ENCODE results near the gene FAM24B. TPM values are rescaled to one million over a fixed set of nuclear protein-coding genes. Genes with fewer than 3 reads are reported as not detected.

The FAM24B gene
- total and polyA plus RNA-seq, 2 donors (not counting 3 experiments of a cell fraction or from before 2014, with no cell fraction given) = 9.3 to 10.6 TPM

DNA sequence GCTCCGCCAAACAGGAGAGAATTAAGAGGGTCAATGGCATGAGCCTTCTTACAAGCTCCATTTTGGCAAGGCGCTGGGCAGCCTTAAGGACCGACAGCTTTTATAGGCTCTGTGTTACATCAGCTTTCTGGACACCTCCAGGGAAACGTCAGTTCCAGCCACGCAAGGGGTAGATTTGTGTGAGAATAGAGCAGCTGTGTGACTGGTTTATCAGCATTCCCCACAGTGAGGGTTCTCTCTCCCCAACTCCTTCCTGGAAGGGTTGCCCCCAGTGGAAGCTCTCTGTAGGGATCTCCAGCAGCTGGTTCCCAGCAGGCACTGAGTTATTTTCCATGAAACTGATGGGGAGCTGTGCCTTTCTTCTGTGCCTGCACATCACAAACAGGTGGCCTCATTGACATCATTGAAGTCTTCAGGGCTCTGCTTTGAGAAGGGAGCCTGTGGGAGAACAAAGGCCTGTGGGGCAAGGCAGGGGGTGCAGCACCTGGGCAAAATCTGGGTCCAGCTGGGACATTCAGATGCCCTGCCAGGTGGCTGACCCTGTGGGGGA is 33.5 kb downstream of the FAM24B start, which contains the start of gene CUZD1:
TSS of gene CUZD1 (minus strand) at position 75 of the 550 bp plus-strand sequence. CDS start at position 61, 14 bp downstream.
- no peak within 1 kb of the TSS for H3K4me2 ChIP-seq (ENCODE audit: insufficient read depth, low read length)
- no TSS peak for BruUV-seq (replicated peaks)
- no peaks in the 10 kb centered on the region for H3K36me3 ChIP-seq (ENCODE audit: control insufficient read depth in 2 of 2, extremely low read depth in 1 of 2, insufficient read depth in 2 of 2, low read length in 2 of 2)
- H3K4me1 ChIP-seq (ENCODE audit: control insufficient read depth, extremely low read depth, insufficient read depth, low read length) = peaks cover 15% of the 10 kb centered on the region
- FAIRE-seq = no peak
- no peak within 1 kb of the TSS for H3K27ac ChIP-seq (ENCODE audit: insufficient read depth, low read depth, low read length)
- no peak within 1 kb of the TSS for H3K9ac ChIP-seq (replicated peaks; ENCODE audit: extremely low read depth, insufficient read depth, low read length)
- no peaks in the 10 kb centered on the region for H3K27me3 ChIP-seq (ENCODE audit: control insufficient read depth in 2 of 2, insufficient read depth in 2 of 2, low read length in 2 of 2)
- peaks cover 15% of the 10 kb centered on the region for H3K79me2 ChIP-seq (ENCODE audit: control insufficient read depth, insufficient read depth, low read length)
- intact Hi-C loops (cut with micrococcal nuclease) (no loop called here), dilution Hi-C loops (cut with MboI; ENCODE audit: extremely low pct_ligation_motif_present, low sequenced_read_pairs) (no loop called here)
- no peak within 1 kb of the TSS for H3K4me3 ChIP-seq (replicated peaks in 1 of 3; ENCODE audit: insufficient read depth in 1 of 3, low read depth in 1 of 3, low read length in 3 of 3)
- no peaks in the 10 kb centered on the region for H4K20me1 ChIP-seq (replicated peaks; ENCODE audit: control insufficient read depth, extremely low read depth, insufficient read depth, low read length)
- H2AFZ ChIP-seq (ENCODE audit: low read depth, low read length) = no peak within 1 kb of the TSS
- no peak for DNase-seq (ENCODE audit: low read depth, low spot score)
- TF ChIP-seq MYC (IDR thresholded peaks at IDR 0.05; ENCODE audit: low read depth, low read length) (no peak), POLR2A (IDR thresholded peaks at IDR 0.05; ENCODE audit: low read depth, low read length) (no peak), POLR2AphosphoS5 (IDR thresholded peaks at IDR 0.05; ENCODE audit: insufficient read depth, low read depth, low read length) (no peak), FOS (IDR thresholded peaks at IDR 0.05; ENCODE audit: borderline replicate concordance, insufficient read depth, low read length) (no peak), JUN (IDR thresholded peaks at IDR 0.05; ENCODE audit: borderline replicate concordance, insufficient read depth, insufficient read length, low read depth) (no peak), EZH2 (IDR thresholded peaks at IDR 0.05; ENCODE audit: borderline replicate concordance, low read depth, low read length, severe bottlenecking) (no peak), GATA2 (IDR thresholded peaks at IDR 0.05; ENCODE audit: insufficient read depth, insufficient read length, low read depth, low read length) (no peak)
- TF ChIP-seq, protein P1, sequence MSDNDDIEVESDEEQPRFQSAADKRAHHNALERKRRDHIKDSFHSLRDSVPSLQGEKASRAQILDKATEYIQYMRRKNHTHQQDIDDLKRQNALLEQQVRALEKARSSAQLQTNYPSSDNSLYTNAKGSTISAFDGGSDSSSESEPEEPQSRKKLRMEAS (IDR thresholded peaks at IDR 0.05; ENCODE audit: insufficient read depth, insufficient read length) = no peak
- TF ChIP-seq, protein P2, sequence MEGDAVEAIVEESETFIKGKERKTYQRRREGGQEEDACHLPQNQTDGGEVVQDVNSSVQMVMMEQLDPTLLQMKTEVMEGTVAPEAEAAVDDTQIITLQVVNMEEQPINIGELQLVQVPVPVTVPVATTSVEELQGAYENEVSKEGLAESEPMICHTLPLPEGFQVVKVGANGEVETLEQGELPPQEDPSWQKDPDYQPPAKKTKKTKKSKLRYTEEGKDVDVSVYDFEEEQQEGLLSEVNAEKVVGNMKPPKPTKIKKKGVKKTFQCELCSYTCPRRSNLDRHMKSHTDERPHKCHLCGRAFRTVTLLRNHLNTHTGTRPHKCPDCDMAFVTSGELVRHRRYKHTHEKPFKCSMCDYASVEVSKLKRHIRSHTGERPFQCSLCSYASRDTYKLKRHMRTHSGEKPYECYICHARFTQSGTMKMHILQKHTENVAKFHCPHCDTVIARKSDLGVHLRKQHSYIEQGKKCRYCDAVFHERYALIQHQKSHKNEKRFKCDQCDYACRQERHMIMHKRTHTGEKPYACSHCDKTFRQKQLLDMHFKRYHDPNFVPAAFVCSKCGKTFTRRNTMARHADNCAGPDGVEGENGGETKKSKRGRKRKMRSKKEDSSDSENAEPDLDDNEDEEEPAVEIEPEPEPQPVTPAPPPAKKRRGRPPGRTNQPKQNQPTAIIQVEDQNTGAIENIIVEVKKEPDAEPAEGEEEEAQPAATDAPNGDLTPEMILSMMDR (IDR thresholded peaks at IDR 0.05; ENCODE audit: extremely low read depth in 1 of 2, insufficient read depth in 1 of 2, low read depth in 1 of 2, low read length in 2 of 2) = no peak
- ChIA-PET POLR2A (no interaction called here), CTCF (interaction anchor here (1.4 kb wide), 1 partner anchor 10 kb away, joined by 3 read pairs; no protein-coding TSS in a partner anchor)
- no peaks in the 10 kb centered on the region for H3K9me3 ChIP-seq (replicated peaks; ENCODE audit: control insufficient read depth, insufficient read depth, low read length)
- no peaks in the 10 kb centered on the region for H3K9me1 ChIP-seq (replicated peaks; ENCODE audit: control insufficient read depth, extremely low read depth, insufficient read depth, low read length)
